Measurements from ENCODE around the gene CTSC.
A peak's percentile ranks its signal among the peaks of the same experiment; 100 is the strongest.

GRCh38 chr11:88337181-88337986 is at the start of gene CTSC:
- peak in 1 of 3 experiments; percentile 12 for TF ChIP-seq CTCF (IDR thresholded peaks at IDR 0.05)
- TF ChIP-seq POLR2AphosphoS5 (IDR thresholded peaks at IDR 0.05), result peak; percentile 82 to 92
